GM12873 (cell line): Measurements from ENCODE around the gene PIGN.

Experiments
- CTCF ChIP-seq: IDR thresholded peaks from 2 replicates; pipeline ENCODE4 v1.5.1; 2012; ENCODE audit warnings: low read depth, mild to moderate bottlenecking, moderate library complexity, low read length, control low read depth; ENCODE audit not compliant: insufficient read depth; ENCODE audit errors: missing control alignments

Gene PIGN

GRCh38 chr18:62037989-62038778 lies 148.7 kb downstream of the PIGN start:
- no peak for TF ChIP-seq CTCF

GRCh38 chr18:62037012-62037742 lies 149.7 kb downstream of the PIGN start:
- no peak for TF ChIP-seq CTCF

- TF ChIP-seq CTCF: no peak
Measured at GRCh38 chr18:62033756-62034155, 153.1 kb downstream of the PIGN start.

- no peak for TF ChIP-seq CTCF
Measured at GRCh38 chr18:62033207-62033606, 153.6 kb downstream of the PIGN start.

GRCh38 chr18:62030091-62030985 lies 156.5 kb downstream of the PIGN start:
- TF ChIP-seq CTCF: no peak

GRCh38 chr18:62028715-62029114 lies 158.1 kb downstream of the PIGN start:
- TF ChIP-seq CTCF: no peak

GRCh38 chr18:62027914-62028520 lies 158.8 kb downstream of the PIGN start:
- no peak for TF ChIP-seq CTCF
